Ammon's horn (tissue), 1 donor: ENCODE measurements around the gene QKI.
A peak's percentile ranks its signal among the peaks of the same experiment; 100 is the strongest.
"Not testable (repeated sequence)": the region's sequence is repeated elsewhere in the genome, so short reads cannot be mapped to it uniquely, and the experiment has no call there.

Experiments used
- DNase-seq: peaks from one replicate; pipeline ENCODE4 v3.0.0-alpha.2; 2016; ENCODE audit warnings: low spot score

The QKI gene

DNA sequence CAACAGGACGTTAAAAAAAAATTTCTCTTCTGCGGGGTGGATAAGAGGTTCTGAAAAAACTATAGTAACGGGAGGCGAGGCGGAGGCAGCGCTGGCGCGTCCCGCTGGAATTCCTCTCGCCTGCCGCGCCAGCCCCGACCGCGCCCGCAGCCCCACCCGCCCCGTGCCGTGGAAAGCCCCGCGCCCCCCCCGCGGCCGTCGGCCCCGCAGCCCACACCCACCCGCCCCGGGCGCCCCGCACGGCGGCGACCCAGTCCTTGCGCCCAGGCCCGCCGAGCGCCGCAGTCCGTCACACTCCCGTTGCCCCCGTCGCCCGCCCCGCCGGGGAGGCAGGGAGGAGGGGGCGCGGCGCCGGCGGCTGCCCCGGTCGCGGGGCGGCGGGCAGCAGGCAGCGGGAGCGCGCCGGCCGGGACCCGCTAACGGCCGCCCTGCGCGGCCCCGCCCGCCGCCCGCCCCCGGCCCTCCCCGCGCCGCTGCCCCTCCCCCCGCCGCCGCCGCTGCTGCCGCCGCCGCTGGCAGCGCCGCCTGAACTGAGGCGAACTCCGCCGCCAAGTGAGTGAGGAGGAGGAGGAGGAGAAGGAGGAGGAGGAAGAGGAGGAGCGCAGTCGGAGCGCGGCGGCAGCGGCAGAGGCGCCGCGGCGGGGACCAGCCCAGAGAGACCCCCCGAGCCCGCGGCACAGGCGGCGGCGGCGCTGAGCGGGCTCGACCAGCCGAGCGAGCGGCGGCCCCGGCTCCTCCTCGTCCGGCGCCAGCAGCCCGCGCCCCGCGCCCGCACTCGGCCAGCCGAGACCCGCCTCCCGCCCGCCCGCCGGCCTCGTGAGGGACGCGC lies at the start of gene QKI:
Gene QKI (plus strand): TSS at position 602 of the 829 bp plus-strand sequence. CDS start 476 bp downstream, outside the sequence.
- peak; percentile 94 for DNase-seq

GRCh38 chr6:163366288-163366687 lies 48.2 kb upstream of the QKI start:
- DNase-seq = no peak

GRCh38 chr6:163367497-163368183 lies 46.9 kb upstream of the QKI start:
- DNase-seq = no peak

DNA sequence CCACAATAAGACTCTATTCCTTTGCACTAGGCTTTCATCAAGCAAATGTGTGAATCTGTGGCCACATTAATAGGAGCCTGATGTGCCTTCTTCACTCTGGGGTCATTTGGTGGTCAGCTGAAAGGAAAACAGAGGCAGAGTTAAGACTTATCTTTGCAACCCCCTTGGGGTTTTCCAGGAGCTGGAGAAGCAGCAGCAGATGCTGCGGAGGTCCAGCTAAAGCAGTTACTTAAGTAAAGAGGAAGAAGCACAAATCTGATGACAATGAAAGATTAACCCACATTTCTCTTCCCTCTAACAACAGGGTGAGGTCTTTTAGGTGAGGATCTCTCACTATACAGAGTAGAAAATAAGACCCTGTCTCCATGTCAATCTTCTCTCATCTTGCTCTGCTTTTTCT lies 45.4 kb upstream of the QKI start:
- no peak for DNase-seq

DNA sequence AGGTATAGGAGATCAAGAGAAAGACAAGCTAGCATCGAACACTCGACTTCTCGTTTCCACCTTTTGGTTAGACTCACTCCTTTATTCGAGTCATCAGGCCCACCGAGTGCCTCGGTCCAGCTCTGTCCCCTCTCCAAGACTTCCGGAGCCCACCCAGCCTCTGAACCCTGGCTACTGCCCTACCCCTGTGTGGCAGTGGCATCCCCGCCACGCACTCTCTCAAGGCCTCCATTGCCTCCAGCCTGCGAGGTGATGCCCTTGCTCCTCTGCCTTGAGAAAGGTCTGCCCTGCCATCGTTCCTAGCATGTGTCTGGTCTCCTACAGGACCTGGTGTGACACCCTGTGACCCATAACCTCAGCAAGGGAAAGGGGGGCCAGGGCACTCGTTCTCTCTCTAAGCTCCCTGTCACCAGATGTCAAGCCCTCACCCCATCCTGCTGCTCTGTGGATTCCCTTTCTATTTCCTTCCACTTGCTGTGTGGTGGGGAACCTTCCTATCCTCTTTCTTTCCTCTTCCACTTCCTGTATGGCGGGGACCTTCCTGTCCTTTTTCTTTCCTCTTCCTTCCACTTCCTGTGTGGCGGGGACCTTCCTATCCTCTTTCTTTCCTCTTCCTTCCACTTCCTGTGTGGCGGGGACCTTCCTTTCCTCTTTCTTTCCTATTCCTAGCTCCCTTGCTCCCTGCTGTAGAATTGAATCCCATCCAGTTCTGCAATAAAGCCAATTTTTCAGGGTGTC lies 44.7 kb upstream of the QKI start:
- no peak for DNase-seq

DNA sequence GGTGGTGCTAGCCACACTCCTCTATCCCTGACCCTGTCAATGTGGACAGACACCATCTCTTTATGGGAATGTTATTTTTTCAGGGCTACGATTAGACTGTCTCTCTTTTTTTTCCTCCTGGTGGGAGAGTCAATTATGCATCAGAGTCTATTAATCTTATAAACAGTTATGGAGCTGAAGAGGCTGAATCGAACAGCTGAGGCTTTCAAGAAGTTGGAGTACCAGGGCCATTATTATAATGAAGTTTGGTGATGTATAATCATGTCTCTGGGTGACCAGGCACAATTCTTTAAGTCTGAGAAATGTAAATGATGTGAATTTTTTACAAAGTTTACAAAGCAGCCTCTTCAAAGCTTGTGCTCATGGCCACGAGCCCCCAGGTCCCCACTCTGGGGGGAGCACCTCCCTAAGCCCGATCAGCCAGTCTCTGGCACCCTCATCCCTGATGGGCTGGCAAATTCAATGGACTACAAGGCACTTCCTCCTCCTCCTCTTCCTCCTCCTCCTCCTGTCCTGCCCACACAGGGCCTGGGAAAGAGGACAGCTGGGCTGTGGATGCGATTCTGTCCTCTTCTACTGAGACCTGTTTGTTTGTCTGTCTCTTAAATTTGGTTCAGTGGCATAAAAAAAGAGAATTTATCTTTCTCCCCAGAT lies 43.9 kb upstream of the QKI start:
- no peak for DNase-seq

DNA sequence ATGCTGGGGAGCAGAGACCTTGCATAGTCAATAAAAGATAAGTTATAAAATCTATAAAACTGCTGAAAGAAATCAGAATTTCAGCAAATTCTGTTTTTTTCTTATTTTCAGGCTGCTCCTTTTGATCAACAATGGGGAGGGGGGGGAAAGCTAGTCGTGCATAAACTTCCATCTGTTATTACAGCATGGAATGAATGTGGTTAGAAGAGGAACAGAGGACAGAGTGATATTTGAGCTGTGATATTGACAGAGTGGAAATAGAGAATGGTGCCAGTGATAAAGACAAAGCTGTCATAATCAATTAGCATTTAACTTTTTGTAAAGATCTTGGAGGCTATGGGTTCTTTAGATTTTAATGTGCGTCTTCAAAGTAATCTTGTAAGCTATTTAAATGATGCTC lies 43.4 kb upstream of the QKI start:
- DNase-seq = no peak

DNA sequence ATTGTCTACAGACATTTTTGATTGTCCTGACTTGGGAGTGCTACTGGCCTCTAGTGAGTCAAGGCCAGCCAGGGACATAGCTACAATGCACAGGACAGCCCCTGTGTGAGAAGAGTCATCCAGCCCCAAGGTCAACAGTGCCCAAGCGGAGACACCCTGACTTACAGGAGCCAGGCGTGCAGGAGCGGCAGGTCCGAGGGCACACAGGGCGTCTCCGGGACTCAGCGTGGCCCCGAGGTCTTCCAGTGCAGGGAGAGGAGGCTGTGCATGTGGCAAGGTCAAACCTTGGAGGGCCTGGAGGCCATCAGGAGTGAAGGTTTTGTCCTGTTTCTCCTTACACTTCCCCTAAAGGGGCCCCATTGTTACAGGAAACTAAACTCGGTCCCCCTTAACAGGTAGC lies 41.3 kb upstream of the QKI start:
- DNase-seq = no peak

GRCh38 chr6:163375361-163375760 lies 39.2 kb upstream of the QKI start:
- DNase-seq = no peak

DNA sequence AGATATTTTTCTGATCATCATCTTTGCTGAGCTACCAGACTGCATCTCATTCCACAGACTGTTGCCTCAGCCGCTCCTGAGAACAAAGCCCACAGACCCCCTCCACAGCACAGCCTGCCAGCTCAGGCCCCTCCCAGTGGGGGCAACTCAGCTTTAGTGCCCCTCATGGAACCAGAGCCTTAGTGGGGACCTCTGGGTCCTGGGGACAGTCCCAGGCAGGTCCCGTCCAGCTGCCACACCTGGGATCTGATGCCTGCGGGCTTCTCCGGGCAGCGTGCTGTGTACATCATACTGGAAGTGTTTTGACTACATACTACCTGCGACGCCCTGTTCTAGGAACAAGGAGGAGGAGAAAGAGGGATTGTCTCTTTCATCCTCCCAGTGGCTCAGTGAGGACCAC lies 38.3 kb upstream of the QKI start:
- DNase-seq = no peak

DNA sequence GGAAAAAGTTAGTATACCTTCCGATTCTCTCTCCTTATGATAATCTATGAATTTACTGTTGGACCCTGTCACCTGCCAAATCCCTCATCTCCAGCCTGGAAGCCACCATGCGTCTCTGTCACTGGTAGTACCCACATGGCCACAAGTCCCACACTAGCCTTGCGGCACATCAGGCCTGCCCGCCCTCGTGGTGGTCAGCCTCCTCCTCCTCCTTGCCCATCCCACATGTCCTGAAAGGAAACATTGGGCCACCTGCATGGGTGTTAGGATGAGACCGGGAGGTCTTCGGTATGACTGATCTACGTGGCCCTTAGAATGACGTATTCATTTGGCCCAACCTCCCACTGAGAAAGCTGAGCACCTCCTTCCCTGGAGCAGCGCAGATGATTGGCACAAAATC lies 37.0 kb upstream of the QKI start:
- no peak for DNase-seq

- DNase-seq = no peak
These were observed 34.3 kb upstream of the QKI start for GRCh38 chr6:163380216-163380615.

- no peak for DNase-seq
These were observed 33.3 kb upstream of the QKI start for GRCh38 chr6:163381118-163381756.

DNA sequence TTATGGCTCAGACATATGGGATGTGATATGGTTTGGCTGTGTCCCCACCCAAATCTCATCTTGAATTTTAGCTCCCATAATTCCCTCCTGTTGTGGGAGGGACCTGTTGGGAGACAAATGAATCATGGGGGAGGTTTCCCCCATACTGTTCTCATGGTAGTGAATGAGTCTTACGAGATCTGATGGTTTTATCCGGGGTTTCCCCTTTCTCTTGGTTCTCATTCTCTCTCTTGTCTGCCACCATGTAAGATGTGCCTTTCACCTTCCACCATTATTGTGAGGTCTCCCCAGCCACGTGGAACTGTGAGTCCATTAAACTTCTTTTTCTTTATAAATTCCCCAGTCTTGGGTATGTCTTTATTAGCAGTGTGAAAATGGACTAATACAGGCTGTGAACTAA lies 31.1 kb upstream of the QKI start:
- not testable (repeated sequence) for DNase-seq

GRCh38 chr6:163383912-163384311 lies 30.6 kb upstream of the QKI start:
- no peak for DNase-seq

DNA sequence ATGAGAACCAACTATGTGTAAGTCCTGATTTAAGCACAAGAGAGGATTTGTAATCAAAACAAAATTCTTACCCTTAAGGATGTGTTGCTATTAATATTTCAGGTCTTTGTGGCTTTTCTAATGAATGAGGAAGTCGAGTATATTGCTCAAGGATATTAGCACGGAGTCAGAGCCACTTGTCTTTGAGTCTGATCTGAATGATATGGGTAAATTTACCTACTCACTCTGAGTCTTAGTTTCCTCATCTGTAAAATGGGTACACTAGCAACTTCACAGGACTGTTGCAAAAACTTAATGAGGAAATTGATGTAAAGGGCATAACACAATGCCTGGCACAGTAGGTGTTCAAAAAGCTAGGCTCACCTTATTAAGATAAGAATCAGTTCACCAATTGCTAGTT lies 30.0 kb upstream of the QKI start:
- no peak for DNase-seq

DNA sequence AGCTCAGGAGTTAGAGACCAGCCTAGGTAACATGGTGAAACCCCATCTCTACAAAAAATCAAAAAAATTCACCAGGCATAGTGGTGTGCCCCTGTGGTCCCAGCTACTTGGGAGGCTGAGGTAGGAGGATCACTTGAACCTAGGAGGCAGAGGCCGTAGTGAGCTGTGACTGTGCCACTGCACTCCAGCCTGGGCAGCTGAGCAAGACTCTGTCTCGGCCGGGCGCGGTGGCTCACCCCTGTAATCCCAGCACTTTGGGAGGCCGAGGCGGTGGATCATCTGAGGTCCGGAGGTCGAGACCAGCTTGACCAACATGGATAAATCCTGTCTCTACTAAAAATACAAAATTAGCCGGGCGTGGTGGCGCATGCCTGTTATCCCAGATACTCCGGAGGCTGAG lies 29.0 kb upstream of the QKI start:
- not testable (repeated sequence) for DNase-seq

DNA sequence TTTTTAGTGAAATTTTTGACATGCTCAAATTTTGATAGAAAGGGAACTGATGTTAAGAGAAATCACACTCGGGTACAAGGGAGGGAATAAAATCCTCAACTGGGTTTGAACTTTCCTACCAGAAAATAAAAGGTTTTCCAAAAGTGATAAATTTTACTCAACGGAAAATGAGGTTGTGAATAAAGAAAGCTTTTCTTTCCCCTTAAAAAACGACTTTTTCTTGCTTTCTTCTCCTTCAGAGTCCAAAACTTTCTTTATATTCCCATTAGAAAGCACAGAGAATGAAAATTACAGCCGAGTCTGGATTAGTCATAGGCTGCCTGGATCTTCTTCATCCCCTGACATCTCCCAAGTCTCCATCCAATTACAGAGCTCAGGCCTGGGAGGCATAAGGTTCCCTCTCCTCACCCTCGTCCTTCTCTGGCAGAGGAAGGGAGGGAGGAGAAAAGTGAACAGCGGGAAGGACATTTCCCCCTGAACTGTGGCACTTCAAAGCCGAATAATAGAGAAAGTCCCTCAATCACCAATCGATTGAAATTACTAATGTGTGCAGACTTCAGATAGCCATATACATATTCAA lies 28.1 kb upstream of the QKI start:
- DNase-seq = no peak

DNA sequence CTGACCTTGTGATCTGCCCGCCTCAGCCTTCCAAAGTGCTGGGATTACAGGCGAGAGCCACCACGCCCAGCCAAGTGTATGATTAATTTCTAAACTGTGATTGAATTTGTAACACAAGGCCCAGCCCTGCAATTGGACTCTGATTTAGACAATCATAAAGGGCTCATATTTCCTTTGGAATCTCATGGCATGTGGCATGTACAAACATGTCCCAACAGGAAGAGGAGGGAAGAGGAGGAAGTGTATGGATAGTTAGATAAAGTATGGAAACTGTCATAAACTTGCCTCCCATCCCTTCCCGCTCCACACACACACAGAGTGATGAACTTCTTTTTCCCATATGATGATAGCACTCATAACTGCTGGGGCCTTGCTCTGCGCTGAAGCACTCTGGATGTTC lies 27.2 kb upstream of the QKI start:
- DNase-seq = no peak

DNA sequence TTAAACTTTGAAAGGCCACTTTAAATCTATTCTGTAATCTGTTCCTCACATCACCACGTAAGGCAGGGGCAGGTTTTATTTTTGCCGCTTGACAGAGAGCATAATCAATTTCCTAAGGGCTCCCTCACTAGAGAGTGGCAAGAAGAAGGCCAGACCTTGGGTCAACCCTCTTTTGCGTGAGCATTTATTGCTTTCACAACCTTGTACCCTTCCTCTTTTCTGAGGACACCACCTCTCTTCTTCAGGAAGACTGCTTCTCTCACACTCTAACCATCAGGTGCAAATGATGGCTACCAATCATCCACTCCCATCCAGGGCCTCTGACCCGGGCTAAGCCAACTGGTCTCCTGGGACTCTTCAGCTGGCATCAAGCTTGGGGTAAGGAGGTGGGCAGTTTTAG lies 25.2 kb upstream of the QKI start:
- DNase-seq = no peak

- DNase-seq = no peak
These were observed 23.7 kb upstream of the QKI start for GRCh38 chr6:163390770-163391169.

DNA sequence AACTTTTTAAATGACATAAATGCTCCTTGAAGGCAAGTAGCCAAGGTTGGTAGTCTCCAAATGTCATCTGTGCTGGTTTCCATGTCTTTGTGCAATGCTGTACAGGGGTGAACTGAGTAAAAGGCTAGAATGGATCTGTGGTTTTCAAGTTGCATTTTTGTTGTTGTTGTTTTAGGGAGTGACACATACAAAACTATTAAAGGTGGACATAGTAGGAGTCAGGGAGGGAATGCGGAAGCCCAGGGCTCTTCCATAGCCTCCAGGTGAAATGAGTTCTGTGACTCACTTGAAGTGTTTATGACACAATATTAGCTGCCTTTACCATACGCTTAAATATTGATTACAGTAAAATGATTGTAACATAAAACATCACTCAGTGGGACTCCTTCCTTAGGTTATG lies 22.5 kb upstream of the QKI start:
- DNase-seq = no peak
